CD14-positive monocyte (primary cell): Measurements from ENCODE around the gene IER2. TPM values are rescaled to one million over a fixed set of nuclear protein-coding genes. Genes with fewer than 3 reads are reported as not detected.
A peak's percentile ranks its signal among the peaks of the same experiment; 100 is the strongest.

ENCODE experiments used
- DNase-seq, 3 donors: peaks; one replicate each; pipeline ENCODE4 v3.0.0-alpha.2; 2011 to 2022
- H2AFZ ChIP-seq: 2 replicates; pipeline ENCODE4 v1.6.0; 2012; ENCODE audit warnings: mild to moderate bottlenecking, low read depth, low read length, inconsistent platforms; ENCODE audit not compliant: insufficient read depth, poor library complexity, severe bottlenecking
- H3K27ac ChIP-seq, 2 donors: 1 replicate in 1 of 2; 2 replicates in 1 of 2; pipeline ENCODE4 v1.5.1; 2012 to 2013; ENCODE audit warnings: low read length in 2 of 2, control low read depth in 1 of 2, inconsistent platforms in 1 of 2, low read depth in 1 of 2, mild to moderate bottlenecking in 1 of 2
- H3K27me3 ChIP-seq, 2 donors: one replicate each; pipeline versions ENCODE4 v1.6.0 to v1.6.1; 2011 to 2013; ENCODE audit warnings: low read length in 2 of 2; ENCODE audit not compliant: control insufficient read depth in 2 of 2, insufficient read depth in 2 of 2
- H3K36me3 ChIP-seq, 2 donors: replicated peaks in 1 of 2; 1 replicate in 1 of 2; 2 replicates in 1 of 2; pipeline versions ENCODE4 v1.5.1 to v1.6.1; 2012 to 2013; ENCODE audit warnings: low read length in 2 of 2, control low read depth in 1 of 2, inconsistent platforms in 1 of 2, mild to moderate bottlenecking in 1 of 2; ENCODE audit not compliant: insufficient read depth in 2 of 2, control insufficient read depth in 1 of 2
- H3K4me1 ChIP-seq, 2 donors: 1 replicate in 1 of 2; 2 replicates in 1 of 2; pipeline versions ENCODE4 v1.5.1 to v1.6.1; 2012 to 2013; ENCODE audit warnings: low read length in 2 of 2, control low read depth in 1 of 2, inconsistent platforms in 1 of 2, mild to moderate bottlenecking in 1 of 2, moderate library complexity in 1 of 2; ENCODE audit not compliant: insufficient read depth in 2 of 2, control insufficient read depth in 1 of 2
- H3K4me2 ChIP-seq: replicated peaks from 2 replicates; pipeline ENCODE3; 2012; ENCODE audit warnings: low read length, moderate library complexity, mild to moderate bottlenecking; ENCODE audit not compliant: poor library complexity, severe bottlenecking; ENCODE audit errors: extremely low read depth
- H3K4me3 ChIP-seq, 3 experiments: fragments of 200-600 bp in 1 of 3; sonication (generic) in 1 of 3; replicated peaks in 1 of 3; 1 replicate in 2 of 3; 2 replicates in 1 of 3; pipeline ENCODE4 v1.5.1; 2011 to 2013; ENCODE audit warnings: low read length in 3 of 3, mild to moderate bottlenecking in 3 of 3, control low read depth in 2 of 3, low read depth in 2 of 3, inconsistent platforms in 1 of 3, moderate library complexity in 1 of 3
- H3K79me2 ChIP-seq: 2 replicates; pipeline ENCODE4 v1.6.0; 2012; ENCODE audit warnings: mild to moderate bottlenecking, control low read depth, inconsistent platforms, low read length, moderate library complexity; ENCODE audit not compliant: insufficient read depth
- H3K9ac ChIP-seq: 2 replicates; pipeline ENCODE4 v1.6.0; 2017; ENCODE audit warnings: low read length, mild to moderate bottlenecking; ENCODE audit not compliant: insufficient read depth, poor library complexity, severe bottlenecking
- H3K9me3 ChIP-seq, 2 donors: replicated peaks in 1 of 2; 1 replicate in 1 of 2; 2 replicates in 1 of 2; pipeline versions ENCODE4 v1.5.1 to v1.6.1; 2012 to 2013; ENCODE audit warnings: low read length in 2 of 2, control low read depth in 1 of 2; ENCODE audit not compliant: control insufficient read depth in 1 of 2, insufficient read depth in 1 of 2
- H4K20me1 ChIP-seq: 2 replicates; pipeline ENCODE4 v1.6.0; 2012; ENCODE audit warnings: mild to moderate bottlenecking, low read length, control low read depth, moderate library complexity; ENCODE audit not compliant: insufficient read depth
- H3K27ac Mint-ChIP-seq, 7 donors: one replicate each; pipeline ENCODE4 v1.8.0; 2020; ENCODE audit warnings: mild to moderate bottlenecking in 7 of 7, mixed read lengths in 7 of 7, moderate library complexity in 6 of 7, inconsistent platforms in 2 of 7
- H3K27me3 Mint-ChIP-seq, 3 donors: one replicate each; pipeline ENCODE4 v1.8.0; 2021 to 2022; ENCODE audit warnings: low read depth in 3 of 3, mild to moderate bottlenecking in 3 of 3, mixed read lengths in 3 of 3, moderate library complexity in 3 of 3, inconsistent platforms in 1 of 3
- H3K36me3 Mint-ChIP-seq, 2 donors: one replicate each; pipeline ENCODE4 v1.8.0; 2020; ENCODE audit warnings: mixed read lengths in 2 of 2, inconsistent platforms in 1 of 2, mild to moderate bottlenecking in 1 of 2
- H3K4me1 Mint-ChIP-seq: one replicate; pipeline ENCODE4 v1.8.0; 2020; ENCODE audit warnings: mild to moderate bottlenecking, mixed read lengths
- H3K4me3 Mint-ChIP-seq, 2 donors: one replicate each; pipeline ENCODE4 v1.8.0; 2020; ENCODE audit warnings: mild to moderate bottlenecking in 2 of 2, mixed read lengths in 2 of 2, moderate library complexity in 1 of 2
- H3K9me3 Mint-ChIP-seq, 7 donors: one replicate each; pipeline ENCODE4 v1.8.0; 2020 to 2022; ENCODE audit warnings: mixed read lengths in 7 of 7, mild to moderate bottlenecking in 6 of 7, moderate library complexity in 6 of 7, inconsistent platforms in 2 of 7
- CTCF ChIP-seq: fragments of 200-600 bp; IDR thresholded peaks from one replicate; pipeline ENCODE4 v1.8.0; 2022; ENCODE audit warnings: antibody characterized with exemption, mild to moderate bottlenecking
- WGBS: methylation state at CpG from one replicate; pipeline ENCODE4 v1.1.5; 2013; ENCODE audit warnings: missing lambda C conversion rate; ENCODE audit not compliant: insufficient coverage; 5-methylcytosine and 5-hydroxymethylcytosine counted together
- intact Hi-C, 2 donors: fragments of 100-400 bp; cut with micrococcal nuclease; formaldehyde crosslinking; loops; one replicate each; pipeline versions ENCODE4 v1.15.0 to v1.15.1; 2023
- polyA minus RNA-seq: library from RNA; depleted of rRNA, polyadenylated mRNA; stranded (reverse); fragments of >200 nt; gene quantifications from 2 replicates; pipeline ENCODE4 v1.2.3, GENCODE V29; 2012
- polyA plus RNA-seq, 3 donors: library from polyadenylated mRNA; depleted of rRNA in 1 of 3; unstranded in 2 of 3; stranded (reverse) in 1 of 3; fragments of 300-500 nt in 2 of 3; fragments of >200 nt in 1 of 3; fragmentation: Illumina TruSeq in 2 of 3; gene quantifications; 1 replicate in 2 of 3; 2 replicates in 1 of 3; pipeline ENCODE4 v1.2.3, GENCODE V29; 2012 to 2021
- total RNA-seq, 12 experiments: library from RNA in 1 of 12; stranded (reverse) in 1 of 12; fragments of 120-200 nt in 1 of 12; gene quantifications; one replicate each; pipeline ENCODE4 v1.2.4 and lab custom pipeline; 2013 to 2026; ENCODE audit warnings: mixed read lengths in 6 of 12, inconsistent platforms in 1 of 12

The IER2 gene
- 114 TPM for total RNA-seq (2013)
- polyA plus RNA-seq = 100 to 1,000 TPM; 355 to 804 (median 601) TPM
- polyA minus RNA-seq = 146 and 344 TPM in 2 replicates
- total RNA-seq (lab: John Stamatoyannopoulos, UW) = 57.2 to 348 (median 139) reads per million in 11 experiments

GRCh38 chr19:13150187-13150930 is at the start of gene IER2, which contains the start of gene STX10:
IER2 (plus strand) TSS chr19:13150411; CDS start chr19:13153187, 2,776 bp downstream.
STX10 (minus strand) TSS chr19:13150375; CDS start chr19:13150173, 202 bp downstream.
- Histone ChIP-seq H3K36me3 (peaks cover 2 to 21% of the 10 kb centered on the region in 2 donors), H2AFZ (peak within 1 kb of the TSS; percentile 75), H3K79me2 (peaks cover 82% of the 10 kb centered on the region), H3K9me3 (no peaks in the 10 kb centered on the region), H3K27ac (peak within 1 kb of the TSS; percentile 95 to 97), H3K4me3 (peak within 1 kb of the TSS; percentile 86 to 100 (median 96)), H3K4me2 (peak within 1 kb of the TSS; percentile 86), H3K4me1 (peaks cover 31 to 46% of the 10 kb centered on the region in 2 donors), H4K20me1 (peaks cover 39% of the 10 kb centered on the region), H3K9ac (peak within 1 kb of the TSS; percentile 97), H3K27me3 (no peaks in the 10 kb centered on the region)
- Mint-ChIP-seq H3K4me1 (peaks cover 33% of the 10 kb centered on the region), H3K36me3 (peaks cover 6 to 33% of the 10 kb centered on the region in 2 donors), H3K9me3 (peaks cover 0 to 14% (median 8%) of the 10 kb centered on the region in 7 donors), H3K27ac (peak within 1 kb of the TSS; percentile 98 to 99 (median 99)), H3K27me3 (peaks cover 0 to 15% (median 4%) of the 10 kb centered on the region in 3 donors), H3K4me3 (peak within 1 kb of the TSS; percentile 98 to 99)
- peak; percentile 94 to 97 (median 96) for DNase-seq
- WGBS = 0% methylated on average over 36 of the region's 51 CpGs
- TF ChIP-seq CTCF = peak; percentile 43
- intact Hi-C loops = loop anchor here (5.0 to 10.0 kb wide), 5 partner anchors 33 to 694 kb away; partner anchors contain the start of genes LYL1 (in 2 of the 2), JUNB (in 1 of the 2), NACC1 (in 1 of the 2) and RAD23A (in 1 of the 2)

GRCh38 chr19:13100841-13101589 is 49.2 kb upstream of the IER2 start:
- Mint-ChIP-seq H3K4me3 (peak overlapping the region; percentile 87 to 97), H3K4me1 (peaks cover 58% of the 10 kb centered on the region), H3K27ac (peak overlapping the region; percentile 90 to 97 (median 92)), H3K36me3 (peaks cover 7 to 9% of the 10 kb centered on the region in 2 donors), H3K9me3 (no peaks in the 10 kb centered on the region), H3K27me3 (peaks cover 0 to 1% (median 1%) of the 10 kb centered on the region in 3 donors)
- Histone ChIP-seq H3K36me3 (peaks cover 3 to 11% of the 10 kb centered on the region in 2 donors), H3K79me2 (peaks cover 81% of the 10 kb centered on the region), H3K27me3 (no peaks in the 10 kb centered on the region), H3K9ac (peak overlapping the region; percentile 86), H2AFZ (no peak overlapping the region), H3K4me2 (peak overlapping the region; percentile 100), H3K9me3 (no peaks in the 10 kb centered on the region), H3K4me1 (peaks cover 70 to 89% of the 10 kb centered on the region in 2 donors), H4K20me1 (peaks cover 27% of the 10 kb centered on the region), H3K4me3 (peak overlapping the region; percentile 51 to 92 (median 84)), H3K27ac (peak overlapping the region; percentile 90 to 98)
- DNase-seq = no peak
- intact Hi-C loops = loop anchor here (5.0 kb wide), 1 partner anchor 51 kb away; the partner anchor contains the start of genes IER2 (in 2 of the 2) and STX10 (in 2 of the 2)
- 0% methylated on average over 8 of the region's 18 CpGs for WGBS
- peak; percentile 59 for TF ChIP-seq CTCF
